GM06990 (cell line): ENCODE measurements around the gene CSNK1G2.

Experiments
- DNase-seq: peaks from one replicate; pipeline ENCODE4 v3.0.0-alpha.2; 2011; ENCODE audit not compliant: insufficient read length; ENCODE audit errors: extremely low read depth
- H3K27me3 ChIP-seq: replicated peaks from 2 replicates; pipeline ENCODE4 v1.6.0; 2011; ENCODE audit warnings: low read length; ENCODE audit not compliant: control insufficient read depth, insufficient read depth
- H3K36me3 ChIP-seq: 2 replicates; pipeline ENCODE4 v1.5.1; 2011; ENCODE audit warnings: low read length; ENCODE audit not compliant: control insufficient read depth, insufficient read depth
- H3K4me3 ChIP-seq: replicated peaks from 2 replicates; pipeline ENCODE4 v1.5.1; 2011; ENCODE audit warnings: low read depth, mild to moderate bottlenecking, control low read depth, low read length
- CTCF ChIP-seq: IDR thresholded peaks from 2 replicates; pipeline ENCODE4 v1.5.1; 2011; ENCODE audit warnings: low read length, control low read depth, mild to moderate bottlenecking, inconsistent platforms; ENCODE audit not compliant: insufficient read depth, poor library complexity, severe bottlenecking

Gene CSNK1G2

GRCh38 chr19:1904860-1905109, 36.2 kb upstream of the CSNK1G2 start:
- Histone ChIP-seq H3K4me3 (peak overlapping the region; percentile 63), H3K36me3 (peaks cover 4% of the 10 kb centered on the region), H3K27me3 (no peaks in the 10 kb centered on the region)
- no peak for DNase-seq
- TF ChIP-seq CTCF = no peak

- Histone ChIP-seq H3K27me3 (no peaks in the 10 kb centered on the region), H3K4me3 (peak within 1 kb of the TSS; percentile 75), H3K36me3 (peaks cover 4% of the 10 kb centered on the region)
- peak; percentile 100 for DNase-seq
- no peak for TF ChIP-seq CTCF
These were observed 35.7 kb upstream of the CSNK1G2 start, which contains the start of the genes ADAT3 and SCAMP4 for GRCh38 chr19:1905110-1905862. Gene ADAT3, plus strand, starts transcription at chr19:1905399. Its CDS starts 6,649 bp downstream, at chr19:1912048. Gene SCAMP4, plus strand, starts transcription at chr19:1905399. Its CDS starts 9,621 bp downstream, at chr19:1915020.

- peak overlapping the region; percentile 75 for H3K4me3 ChIP-seq
- DNase-seq = no peak
- no peak for TF ChIP-seq CTCF
- H3K36me3 ChIP-seq = peaks cover 4% of the 10 kb centered on the region
- no peaks in the 10 kb centered on the region for H3K27me3 ChIP-seq
These were observed 35.1 kb upstream of the CSNK1G2 start for GRCh38 chr19:1905863-1906375.

- Histone ChIP-seq H3K36me3 (peaks cover 4% of the 10 kb centered on the region), H3K4me3 (no peak overlapping the region), H3K27me3 (no peaks in the 10 kb centered on the region)
- TF ChIP-seq CTCF = no peak
- no peak for DNase-seq
These were observed 33.9 kb upstream of the CSNK1G2 start for GRCh38 chr19:1906985-1907562.

- no peak for DNase-seq
- Histone ChIP-seq H3K27me3 (no peaks in the 10 kb centered on the region), H3K36me3 (peaks cover 5% of the 10 kb centered on the region), H3K4me3 (no peak overlapping the region)
- no peak for TF ChIP-seq CTCF
These were observed 33.2 kb upstream of the CSNK1G2 start for GRCh38 chr19:1907563-1908363.
